SK-N-MC (cell line): Measurements from ENCODE around the gene HCFC1.

Experiments used
- EZH2 ChIP-seq: fragments of 200-600 bp; sonication (generic); IDR thresholded peaks from one replicate; pipeline ENCODE4 v1.6.1; 2017; ENCODE audit warnings: antibody characterized with exemption
- POLR2AphosphoS5 ChIP-seq: IDR thresholded peaks from 2 replicates; pipeline ENCODE4 v1.6.1; 2012; ENCODE audit warnings: mild to moderate bottlenecking, low read depth, low read length, borderline replicate concordance

DNA sequence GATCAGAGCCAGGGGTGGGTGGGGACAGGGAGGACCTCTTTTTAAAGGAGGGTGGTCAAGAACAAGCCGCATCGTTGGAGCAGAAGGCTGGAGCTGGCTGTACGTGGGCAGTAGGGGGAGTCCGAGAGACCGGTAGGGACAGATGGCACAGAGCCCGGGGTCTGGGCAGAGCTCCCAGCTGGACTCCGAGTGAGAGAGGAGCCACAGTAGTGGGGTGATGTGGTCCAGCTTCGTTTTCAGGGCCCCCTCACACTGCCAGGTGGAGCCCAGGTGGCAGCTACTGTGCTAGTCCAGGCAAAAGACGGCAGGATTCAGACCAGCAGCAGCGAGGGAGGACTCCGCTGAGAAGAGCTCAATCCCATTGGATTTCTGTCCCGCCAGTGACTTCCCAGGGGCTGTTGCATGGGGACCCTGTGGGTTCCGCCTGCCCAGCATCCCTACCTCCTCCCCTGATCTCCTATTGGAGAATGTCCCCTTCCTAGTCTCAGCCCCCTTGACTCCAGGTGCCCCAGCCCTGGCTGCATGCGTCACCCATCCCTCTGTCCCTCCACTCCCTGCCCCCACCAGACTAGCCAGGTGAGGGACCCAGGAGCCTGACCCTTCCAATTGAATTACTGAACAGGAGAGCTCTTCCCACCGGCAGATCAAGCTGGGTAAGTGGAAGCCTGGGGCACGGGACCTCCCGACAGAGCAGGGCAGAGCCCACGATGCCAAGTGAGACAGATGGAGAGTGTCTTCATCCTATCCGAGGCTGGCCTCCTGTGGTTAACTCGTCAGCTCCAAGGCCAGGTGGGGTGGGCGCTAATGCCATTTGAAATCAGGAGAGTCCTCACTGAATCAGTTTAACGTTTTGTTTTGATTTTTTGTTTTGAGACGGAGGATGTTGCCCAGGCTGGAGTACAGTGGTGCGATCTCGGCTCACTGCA, 48.4 kb downstream of the HCFC1 start:
- TF ChIP-seq EZH2 (no peak), POLR2AphosphoS5 (no peak)
